SK-N-SH (cell line): ENCODE data around the gene SERPINA1. TPM values are rescaled to one million over a fixed set of nuclear protein-coding genes. Genes with fewer than 3 reads are reported as not detected.

Source experiments
- CTCF ChIA-PET: fragments of 300-600, 350-600 bp; formaldehyde crosslinking; extraction: SDS; loops from one replicate; lab custom pipeline; 2021; lab: Yijun Ruan, JAX
- POLR2A ChIA-PET: fragments of 350-600 bp; sonication (Branson Sonifier 250); formaldehyde crosslinking; extraction: SDS; loops from one replicate; lab custom pipeline; 2020; ENCODE audit warnings: antibody characterized with exemption, inconsistent platforms; lab: Yijun Ruan, JAX
- DNase-seq: peaks from one replicate; pipeline ENCODE4 v3.0.0; 2012
- H2AFZ ChIP-seq: fragments of 200-600 bp; sonication (generic); 2 replicates; pipeline ENCODE4 v1.8.1; 2016; ENCODE audit warnings: antibody characterized with exemption, mild to moderate bottlenecking, low read depth
- H3F3A ChIP-seq: fragments of 200-600 bp; sonication (generic); replicated peaks from 2 replicates; pipeline ENCODE3; 2016; ENCODE audit warnings: antibody characterized with exemption, mild to moderate bottlenecking; ENCODE audit not compliant: insufficient read depth
- H3K27ac ChIP-seq, 2 experiments: fragments of 200-500 bp in 1 of 2; fragments of 200-600 bp in 1 of 2; sonication (Bioruptor generic) in 1 of 2; sonication (generic), shearing (Covaris generic) in 1 of 2; 2 replicates each; pipeline versions ENCODE4 v1.5.1 to v1.6.1; 2014 to 2016; ENCODE audit warnings: low read depth in 2 of 2, inconsistent platforms in 1 of 2, low read length in 1 of 2, mild to moderate bottlenecking in 1 of 2, mixed read lengths in 1 of 2
- H3K27me3 ChIP-seq: fragments of 200-600 bp; sonication (generic), shearing (Covaris generic); 2 replicates; pipeline ENCODE4 v1.6.1; 2016; ENCODE audit warnings: mixed run types; ENCODE audit not compliant: insufficient read depth
- H3K36me3 ChIP-seq, 2 experiments: fragments of 200-500 bp in 1 of 2; fragments of 200-600 bp in 1 of 2; sonication (Bioruptor generic) in 1 of 2; sonication (generic) in 1 of 2; replicated peaks in 1 of 2; 2 replicates each; pipeline versions ENCODE3 to v1.5.1; 2014 to 2016; ENCODE audit warnings: low read length in 1 of 2, mild to moderate bottlenecking in 1 of 2; ENCODE audit not compliant: insufficient read depth in 2 of 2, control insufficient read depth in 1 of 2
- H3K4me1 ChIP-seq, 2 experiments: fragments of 200-500 bp in 1 of 2; fragments of 200-600 bp in 1 of 2; sonication (Bioruptor generic) in 1 of 2; sonication (generic), shearing (Covaris generic) in 1 of 2; 2 replicates each; pipeline versions ENCODE4 v1.5.1 to v1.6.1; 2014 to 2016; ENCODE audit warnings: low read depth in 1 of 2, low read length in 1 of 2, mixed run types in 1 of 2; ENCODE audit not compliant: insufficient read depth in 2 of 2, control insufficient read depth in 1 of 2
- H3K4me2 ChIP-seq: fragments of 200-600 bp; sonication (generic), shearing (Covaris generic); 2 replicates; pipeline ENCODE4 v1.6.1; 2017; ENCODE audit warnings: mixed run types
- H3K4me3 ChIP-seq, 2 experiments: fragments of 200-500 bp in 1 of 2; fragments of 200-600 bp in 1 of 2; sonication (Bioruptor generic) in 1 of 2; sonication (generic), shearing (Covaris generic) in 1 of 2; 2 replicates each; pipeline versions ENCODE4 v1.5.1 to v1.8.1; 2014 to 2016; ENCODE audit warnings: low read depth in 2 of 2, inconsistent platforms in 1 of 2, low read length in 1 of 2, mild to moderate bottlenecking in 1 of 2, mixed read lengths in 1 of 2, moderate library complexity in 1 of 2
- H3K79me2 ChIP-seq: fragments of 200-600 bp; sonication (generic); 2 replicates; pipeline ENCODE4 v1.8.1; 2017; ENCODE audit warnings: mild to moderate bottlenecking; ENCODE audit not compliant: insufficient read depth
- H3K9ac ChIP-seq: fragments of 200-600 bp; sonication (generic); 2 replicates; pipeline ENCODE4 v1.6.1; 2017; ENCODE audit warnings: mixed run types
- H3K9me2 ChIP-seq: fragments of 200-600 bp; sonication (generic); 2 replicates; pipeline ENCODE4 v1.6.1; 2017; ENCODE audit warnings: mixed run types
- H3K9me3 ChIP-seq: fragments of 200-600 bp; sonication (generic); 2 replicates; pipeline ENCODE4 v1.6.1; 2017; ENCODE audit warnings: mixed run types, mild to moderate bottlenecking, moderate library complexity
- H4K20me1 ChIP-seq: fragments of 200-600 bp; sonication (generic); 2 replicates; pipeline ENCODE4 v1.6.1; 2017; ENCODE audit warnings: mild to moderate bottlenecking, mixed run types; ENCODE audit not compliant: insufficient read depth
- ELF1 ChIP-seq: IDR thresholded peaks from 2 replicates; pipeline ENCODE4 v1.4.0; 2012
- EZH2phosphoT487 ChIP-seq: fragments of 200-600 bp; sonication (generic); IDR thresholded peaks from 2 replicates; pipeline ENCODE4 v1.6.1; 2017; ENCODE audit warnings: low read depth, mixed run types, mild to moderate bottlenecking, antibody characterized with exemption, moderate library complexity, borderline replicate concordance
- FOSL2 ChIP-seq: IDR thresholded peaks from 2 replicates; pipeline ENCODE4 v1.4.0; 2012; ENCODE audit warnings: low read depth, mild to moderate bottlenecking, moderate library complexity, borderline replicate concordance
- FOXJ3 ChIP-seq: sonication (generic); formaldehyde crosslinking; IDR thresholded peaks from 2 replicates; pipeline ENCODE4 v1.5.1; 2020; ENCODE audit warnings: mild to moderate bottlenecking, missing genetic modification reagents
- FOXM1 ChIP-seq: IDR thresholded peaks from 2 replicates; pipeline ENCODE4 v1.4.0; 2012; ENCODE audit warnings: low read depth, mild to moderate bottlenecking
- GABPA ChIP-seq: IDR thresholded peaks from 2 replicates; pipeline ENCODE4 v1.4.0; 2012; ENCODE audit warnings: low read depth, mild to moderate bottlenecking
- GATA2 ChIP-seq: sonication (generic); formaldehyde crosslinking; IDR thresholded peaks from 2 replicates; pipeline ENCODE4 v1.5.0; 2020; ENCODE audit warnings: mild to moderate bottlenecking, missing genetic modification reagents
- IRF3 ChIP-seq: fragments of 150-350 bp; IDR thresholded peaks from 2 replicates; pipeline ENCODE4 v1.6.1; 2016; ENCODE audit warnings: mild to moderate bottlenecking, low read depth, low read length
- NFIC ChIP-seq: IDR thresholded peaks from 2 replicates; pipeline ENCODE4 v1.4.0; 2012; ENCODE audit warnings: borderline replicate concordance
- NRF1 ChIP-seq: IDR thresholded peaks from 2 replicates; pipeline ENCODE4 v1.6.1; 2012; ENCODE audit warnings: low read depth, mild to moderate bottlenecking, low read length
- RAD21 ChIP-seq: IDR thresholded peaks from 2 replicates; pipeline ENCODE4 v1.6.1; 2012; ENCODE audit warnings: mild to moderate bottlenecking, low read length
- RCOR1 ChIP-seq: fragments of 150-350 bp; IDR thresholded peaks from 2 replicates; pipeline ENCODE4 v1.6.1; 2017; ENCODE audit warnings: antibody characterized with exemption, low read length
- RFX5 ChIP-seq: IDR thresholded peaks from 2 replicates; pipeline ENCODE4 v1.6.1; 2012; ENCODE audit warnings: mild to moderate bottlenecking, improper control_type of control experiment, low read length
- RXRA ChIP-seq: IDR thresholded peaks from 2 replicates; pipeline ENCODE4 v1.4.0; 2012; ENCODE audit warnings: low read depth, mild to moderate bottlenecking, borderline replicate concordance
- SIN3A ChIP-seq: IDR thresholded peaks from 2 replicates; pipeline ENCODE4 v1.6.1; 2012; ENCODE audit warnings: low read depth, mild to moderate bottlenecking, low read length, moderate library complexity, borderline replicate concordance
- SMC3 ChIP-seq: IDR thresholded peaks from 2 replicates; pipeline ENCODE4 v1.6.1; 2012; ENCODE audit warnings: low read depth, low read length, improper control_type of control experiment
- TEAD4 ChIP-seq: IDR thresholded peaks from 2 replicates; pipeline ENCODE4 v1.4.0; 2012; ENCODE audit warnings: mild to moderate bottlenecking, borderline replicate concordance; ENCODE audit not compliant: insufficient read depth
- YY1 ChIP-seq: IDR thresholded peaks from 2 replicates; pipeline ENCODE4 v1.4.0; 2012; ENCODE audit warnings: low read depth, mild to moderate bottlenecking
- WGBS: methylation state at CpG from one replicate; pipeline ENCODE4 v1.1.6; 2017; ENCODE audit warnings: low lambda C conversion rate; 5-methylcytosine and 5-hydroxymethylcytosine counted together
- polyA plus RNA-seq, 3 experiments: library from polyadenylated mRNA; depleted of rRNA; stranded (reverse); fragments of >200 nt; gene quantifications; 2 replicates each; pipeline ENCODE4 v1.2.3, GENCODE V29; 2012
- TF ChIP-seq, protein P1 (sequence below): fragments of 150-350 bp; IDR thresholded peaks from 2 replicates; pipeline ENCODE4 v1.6.1; 2017; ENCODE audit warnings: antibody characterized with exemption, low read length, low read depth, borderline replicate concordance
- TF ChIP-seq, protein P2 (sequence below): IDR thresholded peaks from 2 replicates; pipeline ENCODE4; 2012
- TF ChIP-seq, protein P3 (sequence below): IDR thresholded peaks from 2 replicates; pipeline ENCODE4 v1.4.0; 2012; ENCODE audit warnings: low read depth

Gene SERPINA1
- polyA plus RNA-seq, 1 of the 3 experiments (the other 2 are of a cell fraction): 11.3 TPM

GRCh38 chr14:94398536-94398935 is 10.1 kb upstream of the SERPINA1 start:
- TF ChIP-seq TEAD4: no peak
- TF ChIP-seq FOXM1: no peak
- TF ChIP-seq RFX5: no peak
- no peak for TF ChIP-seq FOXJ3 (CRISPR knock-in tag)
- TF ChIP-seq, protein P1, sequence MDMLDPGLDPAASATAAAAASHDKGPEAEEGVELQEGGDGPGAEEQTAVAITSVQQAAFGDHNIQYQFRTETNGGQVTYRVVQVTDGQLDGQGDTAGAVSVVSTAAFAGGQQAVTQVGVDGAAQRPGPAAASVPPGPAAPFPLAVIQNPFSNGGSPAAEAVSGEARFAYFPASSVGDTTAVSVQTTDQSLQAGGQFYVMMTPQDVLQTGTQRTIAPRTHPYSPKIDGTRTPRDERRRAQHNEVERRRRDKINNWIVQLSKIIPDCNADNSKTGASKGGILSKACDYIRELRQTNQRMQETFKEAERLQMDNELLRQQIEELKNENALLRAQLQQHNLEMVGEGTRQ: no peak
- no peak for TF ChIP-seq NFIC
- TF ChIP-seq RCOR1: no peak
- no peak for TF ChIP-seq NRF1
- no peak for TF ChIP-seq EZH2phosphoT487
- TF ChIP-seq ELF1: no peak
- TF ChIP-seq, protein P2, sequence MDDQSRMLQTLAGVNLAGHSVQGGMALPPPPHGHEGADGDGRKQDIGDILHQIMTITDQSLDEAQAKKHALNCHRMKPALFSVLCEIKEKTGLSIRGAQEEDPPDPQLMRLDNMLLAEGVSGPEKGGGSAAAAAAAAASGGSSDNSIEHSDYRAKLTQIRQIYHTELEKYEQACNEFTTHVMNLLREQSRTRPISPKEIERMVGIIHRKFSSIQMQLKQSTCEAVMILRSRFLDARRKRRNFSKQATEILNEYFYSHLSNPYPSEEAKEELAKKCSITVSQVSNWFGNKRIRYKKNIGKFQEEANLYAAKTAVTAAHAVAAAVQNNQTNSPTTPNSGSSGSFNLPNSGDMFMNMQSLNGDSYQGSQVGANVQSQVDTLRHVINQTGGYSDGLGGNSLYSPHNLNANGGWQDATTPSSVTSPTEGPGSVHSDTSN: no peak
- TF ChIP-seq GATA2: no peak
- TF ChIP-seq SIN3A: no peak
- H3K9ac ChIP-seq: no peak overlapping the region
- H3K79me2 ChIP-seq: no peaks in the 10 kb centered on the region
- H3K36me3 ChIP-seq: no peaks in the 10 kb centered on the region
- no peaks in the 10 kb centered on the region for H3K27me3 ChIP-seq
- H3K9me3 ChIP-seq: no peaks in the 10 kb centered on the region
- H2AFZ ChIP-seq: no peak overlapping the region
- CTCF ChIA-PET: no interaction called here
- H3K4me1 ChIP-seq: peaks cover 0 to 10% of the 10 kb centered on the region in 2 experiments; a peak in 1 of 4 replicates
- no peaks in the 10 kb centered on the region for H3K9me2 ChIP-seq
- peaks cover 8% of the 10 kb centered on the region for H3F3A ChIP-seq
- H3K27ac ChIP-seq: no peak overlapping the region
- no peaks in the 10 kb centered on the region for H4K20me1 ChIP-seq
- DNase-seq: no peak
- 73% methylated on average over 5 of the region's 5 CpGs for whole genome bisulfite sequencing
- no peak overlapping the region for H3K4me3 ChIP-seq
- H3K4me2 ChIP-seq: no peak overlapping the region
- POLR2A ChIA-PET: no interaction called here

GRCh38 chr14:94398182-94398479 is 9.7 kb upstream of the SERPINA1 start:
- WGBS: 49% methylated on average over 4 of the region's 4 CpGs
- POLR2A ChIA-PET: no interaction called here
- no peak overlapping the region for H3K4me3 ChIP-seq
- no peak overlapping the region for H3K9ac ChIP-seq
- H3K4me1 ChIP-seq: peaks cover 0 to 10% of the 10 kb centered on the region in 2 experiments; a peak in 1 of 4 replicates
- H3K27ac ChIP-seq: no peak overlapping the region
- no peaks in the 10 kb centered on the region for H3K79me2 ChIP-seq
- no peaks in the 10 kb centered on the region for H3K9me3 ChIP-seq
- DNase-seq: no peak
- H3K4me2 ChIP-seq: no peak overlapping the region
- no peaks in the 10 kb centered on the region for H3K36me3 ChIP-seq
- H3K27me3 ChIP-seq: no peaks in the 10 kb centered on the region
- CTCF ChIA-PET: no interaction called here
- H2AFZ ChIP-seq: no peak overlapping the region
- H4K20me1 ChIP-seq: no peaks in the 10 kb centered on the region
- H3K9me2 ChIP-seq: no peaks in the 10 kb centered on the region
- peaks cover 8% of the 10 kb centered on the region for H3F3A ChIP-seq
- TF ChIP-seq RXRA (no peak), YY1 (no peak), GABPA (no peak), IRF3 (no peak), SMC3 (no peak), RCOR1 (no peak), FOXJ3 (CRISPR knock-in tag) (no peak), RAD21 (no peak), GATA2 (no peak), FOSL2 (no peak), TEAD4 (no peak)
- TF ChIP-seq, protein P3, sequence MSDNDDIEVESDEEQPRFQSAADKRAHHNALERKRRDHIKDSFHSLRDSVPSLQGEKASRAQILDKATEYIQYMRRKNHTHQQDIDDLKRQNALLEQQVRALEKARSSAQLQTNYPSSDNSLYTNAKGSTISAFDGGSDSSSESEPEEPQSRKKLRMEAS: no peak
- TF ChIP-seq, protein P2: no peak
